SKM-1 treated with dmso at 0.1 percent for 144 hours (cell line): ENCODE data around the gene FGF14.

Source experiments
- DNase-seq: peaks from one replicate; lab custom pipeline; 2025; ENCODE audit not compliant: unreplicated experiment; lab: John Stamatoyannopoulos, UW

FGF14 gene

DNA sequence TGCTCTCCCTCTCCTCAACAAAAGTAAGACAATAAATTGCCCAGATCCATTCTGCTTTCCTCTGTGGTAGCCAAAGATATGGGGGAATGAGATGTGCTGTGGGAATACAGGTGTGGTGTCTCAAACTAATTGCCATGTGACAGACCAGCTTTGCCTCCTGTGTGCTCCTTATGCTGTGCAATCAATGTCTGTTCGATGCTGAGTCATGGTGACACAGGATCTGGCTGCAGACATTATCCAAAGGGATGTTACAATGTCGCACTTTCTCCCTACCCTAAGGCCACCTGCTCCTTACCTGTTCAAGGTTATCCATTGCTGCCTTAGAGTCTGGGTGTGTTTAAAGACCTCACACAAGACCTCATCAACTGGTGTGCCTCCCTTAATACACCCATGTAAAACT is 32.5 kb downstream of the FGF14 start:
- DNase-seq: no peak

DNA sequence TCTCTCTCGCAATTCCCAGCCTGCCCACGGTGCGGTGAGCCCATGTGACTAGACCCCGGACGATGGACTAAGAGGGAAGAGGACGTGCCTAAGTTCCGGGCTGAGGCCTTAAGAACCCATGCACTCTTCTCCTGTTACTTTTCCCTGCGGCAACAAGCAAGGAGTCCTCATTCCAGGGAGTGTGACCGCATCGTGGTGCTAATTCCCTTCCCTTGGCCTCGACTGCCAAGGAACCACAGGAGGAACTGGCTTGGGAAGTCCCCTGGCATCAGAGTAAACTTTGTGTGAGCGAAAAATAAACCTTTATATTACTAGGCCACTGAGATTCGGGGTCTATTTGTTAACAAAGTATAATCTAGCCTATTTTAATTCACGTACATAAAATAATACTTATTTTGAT is 34.0 kb downstream of the FGF14 start:
- no peak for DNase-seq

DNA sequence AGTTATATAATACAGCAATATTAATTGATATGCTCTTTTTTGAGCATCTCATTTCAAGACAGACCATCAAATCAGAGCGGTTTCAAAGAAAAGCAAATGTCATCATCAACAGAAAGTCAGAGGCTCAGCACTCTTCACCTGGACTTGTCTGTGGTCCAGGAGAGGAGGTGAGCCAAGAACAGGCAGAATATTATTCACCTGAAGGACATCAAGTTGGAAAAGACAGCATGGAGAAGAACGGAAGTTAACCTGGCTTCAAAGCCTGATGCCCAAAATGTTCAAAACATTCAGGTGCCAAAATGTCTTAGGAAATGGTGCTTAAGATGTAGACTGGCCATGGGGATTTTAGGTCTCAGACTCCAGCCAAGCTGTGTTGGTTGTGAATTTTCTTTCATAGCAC is 40.7 kb downstream of the FGF14 start:
- no peak for DNase-seq

DNA sequence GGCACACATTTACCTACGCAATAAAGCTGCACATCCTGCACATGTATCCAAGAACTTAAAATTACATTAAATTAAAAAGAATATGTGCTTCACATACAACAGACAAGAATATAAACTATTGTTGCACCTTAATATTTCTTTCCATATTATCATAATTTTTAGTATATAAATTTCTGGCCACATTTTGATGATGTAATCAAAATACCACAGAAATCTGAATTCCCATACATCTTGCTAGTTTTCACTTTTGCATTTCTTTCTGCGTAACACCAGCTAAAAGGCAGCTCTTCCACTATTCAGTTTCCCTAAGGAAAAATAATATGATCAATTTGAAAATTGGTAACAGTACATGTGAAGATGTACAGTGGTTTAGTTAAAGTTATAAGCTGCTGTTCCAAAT is 42.6 kb downstream of the FGF14 start:
- DNase-seq: no peak

DNA sequence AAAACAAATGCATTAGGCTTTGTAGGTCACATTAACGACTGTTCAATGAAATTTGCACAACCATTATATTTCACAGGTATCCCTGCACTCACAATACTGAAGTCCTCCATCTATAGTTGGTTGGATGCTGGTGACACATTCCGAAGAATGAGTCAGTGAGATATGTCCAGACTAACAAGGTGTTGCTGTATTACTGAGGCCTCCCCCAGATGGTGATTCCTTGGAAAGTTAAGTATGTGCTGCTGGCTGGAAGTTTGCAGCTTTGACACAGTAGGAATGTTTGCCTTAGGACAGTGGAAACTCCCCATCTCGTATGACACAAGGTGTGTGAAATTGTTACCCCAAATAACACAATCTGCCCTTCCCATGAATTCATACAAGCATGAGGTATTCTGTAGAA is 46.6 kb downstream of the FGF14 start:
- no peak for DNase-seq

DNA sequence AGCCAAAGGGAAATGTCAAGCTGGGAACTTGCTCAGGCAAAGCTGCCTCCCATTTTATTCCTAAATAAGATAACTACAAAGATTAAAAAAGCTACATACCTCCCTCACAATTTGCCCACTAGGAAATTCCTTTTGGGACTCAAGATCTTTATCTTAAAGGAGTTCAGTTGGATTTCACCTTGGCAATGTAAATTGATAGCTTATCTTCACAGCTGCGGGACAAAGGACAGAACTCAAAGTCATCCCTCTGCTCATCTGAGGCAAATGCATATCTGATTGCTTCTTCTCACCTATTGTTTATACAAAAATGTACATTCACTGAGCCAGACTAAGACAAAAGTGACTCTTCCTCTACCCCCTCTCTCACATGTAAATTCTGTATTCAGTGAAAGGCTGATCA is 47.8 kb downstream of the FGF14 start:
- no peak for DNase-seq

DNA sequence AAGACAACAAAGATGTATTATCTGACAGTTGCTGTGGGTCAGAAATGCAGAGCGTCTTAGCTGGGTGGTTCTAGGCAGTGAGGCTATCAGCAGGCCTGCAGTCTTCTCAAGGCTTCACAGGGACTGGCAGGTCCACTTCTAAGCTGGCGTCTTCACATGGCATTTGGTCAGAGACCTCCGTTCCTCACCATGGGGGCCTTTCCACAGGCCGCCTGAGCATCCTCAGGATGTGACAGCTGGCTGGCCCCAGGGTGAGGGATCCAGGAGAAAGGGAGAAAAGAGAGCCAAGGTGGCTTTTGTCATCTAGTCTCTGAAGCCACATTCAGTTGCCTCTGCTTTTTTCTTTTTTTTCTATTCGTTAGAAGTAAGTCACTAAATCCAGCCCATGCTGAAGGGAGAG is 50.3 kb downstream of the FGF14 start:
- DNase-seq: no peak

DNA sequence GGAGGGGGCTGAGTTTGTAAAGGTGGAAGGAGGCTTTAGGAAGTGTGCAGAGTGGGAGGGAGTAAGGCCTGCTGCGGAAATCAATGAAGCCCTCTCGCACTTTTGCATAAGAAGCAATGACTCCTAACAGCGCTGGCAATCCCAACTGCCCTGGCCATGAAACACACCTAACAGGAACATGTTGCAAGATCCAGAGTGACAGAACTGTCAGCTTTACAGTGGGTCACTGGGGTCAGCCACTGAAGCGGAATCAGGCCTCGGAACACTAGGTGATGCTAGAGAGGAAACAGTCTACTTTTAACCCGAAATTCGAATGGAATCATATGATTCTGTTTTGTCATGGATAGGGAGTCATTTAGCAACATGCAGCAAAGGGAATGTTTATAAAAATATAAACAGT is 54.4 kb downstream of the FGF14 start:
- DNase-seq: no peak

DNA sequence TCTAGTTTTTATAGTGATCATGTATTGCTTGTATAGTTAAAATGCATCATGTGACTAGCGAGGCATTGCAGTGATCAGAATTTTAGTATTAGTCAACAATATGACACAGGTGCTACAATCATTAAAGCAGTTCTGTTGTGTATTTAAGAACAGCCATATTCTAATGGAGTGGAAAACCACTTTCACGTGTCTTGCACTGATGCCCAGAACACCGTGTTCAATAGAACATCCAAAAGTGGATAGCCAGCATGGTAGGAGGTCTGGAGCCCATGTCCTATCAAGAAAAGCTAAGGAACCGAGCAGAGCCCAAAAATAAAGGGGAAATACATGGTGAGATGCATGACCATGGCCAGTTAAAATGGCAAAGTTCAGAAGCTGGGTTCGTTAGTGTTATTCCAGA is 55.1 kb downstream of the FGF14 start:
- DNase-seq: no peak

DNA sequence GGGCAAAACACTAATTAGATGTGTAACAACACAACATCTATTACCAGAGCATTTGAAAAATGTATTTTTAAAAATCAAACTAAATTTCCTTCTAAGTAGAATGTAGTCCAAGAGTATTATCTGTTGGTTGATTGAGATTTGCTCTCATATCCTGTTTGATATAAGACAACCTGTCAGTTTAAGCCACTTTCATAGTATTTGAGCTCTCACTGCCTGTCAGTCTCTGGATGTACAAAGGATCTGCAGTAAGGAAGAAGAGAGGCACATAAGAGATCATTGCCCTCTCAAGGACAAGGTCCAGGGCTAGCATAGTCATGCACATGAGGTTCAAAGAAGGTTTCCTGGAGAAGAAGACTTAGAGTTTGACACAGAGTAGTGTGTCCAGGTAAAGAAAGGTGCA is 57.4 kb downstream of the FGF14 start:
- DNase-seq: no peak

DNA sequence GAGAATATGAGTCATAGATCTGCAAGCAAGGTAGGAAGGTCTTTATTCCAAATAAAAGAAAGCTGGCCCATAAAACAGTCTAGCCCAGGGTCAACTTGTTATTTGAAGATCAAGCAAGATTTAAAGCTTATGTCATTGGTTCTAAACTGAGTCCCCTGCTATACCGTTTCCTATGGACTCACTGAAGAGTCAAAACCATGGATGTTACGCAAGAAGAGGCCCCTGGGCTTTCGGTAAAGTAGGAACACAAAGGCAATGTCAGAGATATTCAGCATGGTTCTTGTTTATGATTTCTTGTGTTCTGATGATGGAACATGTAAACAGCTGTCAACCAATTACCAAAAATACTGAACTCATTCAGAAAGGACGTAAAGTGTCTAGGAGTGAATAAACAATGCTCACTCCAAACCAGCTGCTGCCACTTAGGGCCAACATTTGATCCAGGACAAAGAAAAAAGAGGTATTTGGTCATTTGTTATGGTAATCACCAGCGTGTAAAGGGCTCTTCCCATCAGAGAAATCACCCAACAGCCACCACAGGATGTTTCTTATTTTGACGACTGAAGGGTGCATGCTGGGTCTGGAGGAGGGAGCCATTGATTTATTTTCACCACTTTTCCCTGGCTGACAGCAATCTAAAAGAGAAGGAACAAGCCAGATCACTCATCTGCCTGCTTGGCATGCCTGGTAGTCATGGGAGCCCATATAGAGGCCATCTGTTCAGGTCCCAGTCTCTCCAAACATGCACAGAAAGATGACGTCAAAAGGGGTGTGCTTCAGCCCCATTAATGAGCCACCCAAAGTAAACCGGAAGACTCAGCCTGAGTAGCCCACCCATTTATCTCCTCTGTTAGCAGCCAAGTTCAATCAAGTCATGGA is 68.3 kb downstream of the FGF14 start:
- no peak for DNase-seq

DNA sequence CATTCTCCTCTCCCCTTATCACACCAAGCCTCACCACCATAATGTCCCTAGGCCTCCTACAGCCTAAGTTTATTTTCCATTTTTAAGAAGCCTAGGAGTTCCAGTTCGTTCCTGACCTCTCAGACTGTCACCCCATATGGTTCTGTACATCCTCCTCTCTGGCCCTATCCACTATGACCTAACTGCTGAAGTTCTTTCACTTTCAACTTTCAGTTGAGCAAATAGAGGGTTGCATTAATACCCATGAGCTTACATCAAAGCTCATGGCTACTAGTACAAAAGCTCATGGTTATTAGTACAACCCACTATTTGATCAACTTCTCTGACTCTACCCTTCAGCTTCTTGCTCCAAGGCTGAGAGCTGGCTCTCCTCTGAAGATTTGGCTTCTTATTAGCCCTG is 72.9 kb downstream of the FGF14 start:
- DNase-seq: no peak

DNA sequence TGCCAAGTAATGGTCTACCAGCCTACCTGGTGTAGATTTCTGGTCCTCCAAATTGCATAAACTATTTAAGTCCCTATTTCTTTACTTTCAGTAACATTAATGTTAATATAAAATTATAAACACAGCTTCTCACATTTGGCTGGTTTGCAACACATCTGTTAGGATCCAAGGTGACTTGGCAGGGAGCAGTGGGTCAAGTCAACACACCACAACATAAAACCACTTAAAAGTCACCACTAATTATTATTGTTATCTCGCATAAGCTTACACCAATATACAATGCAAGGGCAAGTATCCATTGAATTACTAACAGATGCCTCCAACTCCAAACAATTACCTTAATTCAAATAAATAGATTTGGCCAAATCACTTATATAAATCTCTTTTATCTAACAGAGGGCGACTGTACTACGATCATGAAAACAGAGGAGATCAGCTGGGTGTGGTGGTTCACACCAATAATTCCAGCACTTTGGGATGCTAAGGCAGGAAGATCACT is 74.7 kb downstream of the FGF14 start:
- DNase-seq: no peak

DNA sequence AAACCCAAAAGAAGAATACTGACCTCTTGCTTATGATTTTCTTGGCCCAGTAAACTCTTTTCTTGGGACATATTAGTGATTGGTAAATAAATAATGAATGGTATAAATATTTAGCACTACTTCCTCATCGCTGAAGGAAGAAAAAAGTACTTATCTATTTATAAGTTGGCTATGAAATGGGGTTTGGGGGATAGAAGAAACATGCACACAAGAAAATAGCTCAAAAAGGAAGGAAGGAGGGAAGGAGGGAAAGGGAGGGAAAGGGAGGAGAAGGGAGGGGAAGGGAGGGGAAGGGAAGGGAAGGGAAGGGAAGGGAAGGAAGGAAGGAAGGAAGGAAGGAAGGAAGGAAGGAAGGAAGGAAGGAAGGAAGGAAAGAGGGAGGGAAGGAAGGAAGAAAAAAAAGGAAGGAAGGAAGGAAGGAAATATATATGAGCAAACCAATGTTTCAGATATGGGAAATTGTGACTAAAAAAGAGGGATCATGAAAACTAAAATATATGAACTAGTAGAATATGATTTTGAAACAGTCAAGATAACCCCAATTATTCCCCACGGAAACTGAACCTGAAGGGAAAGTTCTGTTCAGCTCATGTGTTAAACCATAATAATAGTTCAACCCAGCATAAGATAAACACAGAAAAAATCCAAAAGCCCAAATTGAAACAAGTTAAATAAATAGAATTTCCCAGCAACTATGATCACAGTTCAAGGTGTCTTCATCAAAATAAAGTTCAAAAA is 75.3 kb downstream of the FGF14 start:
- DNase-seq: no peak

DNA sequence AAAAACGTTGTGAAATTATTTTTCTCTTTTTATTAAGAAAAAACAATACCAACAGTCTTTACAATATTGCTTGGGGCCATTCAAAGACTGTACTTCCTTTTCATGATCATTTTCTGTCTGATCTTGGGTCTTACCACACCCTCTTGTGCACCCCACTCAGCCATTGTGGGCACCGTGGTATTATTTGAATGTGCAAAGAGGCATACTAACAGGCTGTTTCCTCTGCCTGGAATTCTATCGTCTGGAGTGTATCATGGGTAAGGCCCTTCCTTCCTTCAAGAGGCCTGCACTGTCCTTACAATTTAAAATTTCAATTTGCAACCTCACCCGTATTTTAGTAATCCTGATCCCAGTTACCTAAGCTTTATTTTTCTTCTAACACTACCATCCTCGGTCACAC is 76.5 kb downstream of the FGF14 start:
- no peak for DNase-seq

DNA sequence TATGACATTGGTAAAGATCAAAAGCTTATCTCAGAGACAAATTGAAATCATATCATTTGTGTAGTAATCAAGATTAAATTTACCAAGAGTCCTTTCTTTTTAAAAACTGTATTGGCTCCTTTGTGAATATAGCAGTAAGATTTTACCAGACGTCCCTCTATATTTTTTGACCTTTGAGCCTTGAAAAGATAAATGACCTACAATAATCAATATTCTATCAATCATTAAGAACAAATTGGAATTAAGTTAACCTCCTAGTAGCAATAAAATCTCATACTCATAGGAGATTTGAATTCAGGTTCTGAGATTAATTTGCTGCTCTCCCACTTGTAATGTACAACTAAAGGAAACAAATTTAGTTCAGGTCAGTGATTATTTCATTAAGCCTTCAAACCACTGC is 78.3 kb downstream of the FGF14 start:
- no peak for DNase-seq

DNA sequence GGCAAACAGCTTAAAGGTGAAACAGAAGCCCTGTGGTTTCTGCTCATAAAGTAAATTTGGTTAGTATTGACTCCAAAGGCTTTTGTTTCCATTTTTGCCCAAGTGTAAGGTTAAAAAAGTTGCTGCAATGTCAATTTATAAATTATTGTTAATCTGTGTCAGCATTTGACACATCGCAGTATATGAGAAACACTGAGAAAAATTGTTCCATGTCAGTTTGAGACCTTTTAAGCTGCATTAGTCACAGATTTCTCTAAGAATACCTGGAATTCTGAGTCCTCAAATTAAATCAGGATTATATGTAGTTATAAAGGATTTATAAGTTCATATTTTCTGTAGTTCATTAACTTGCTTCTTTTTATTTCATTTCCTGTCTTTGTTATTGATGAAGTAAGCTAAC is 78.8 kb downstream of the FGF14 start:
- DNase-seq: no peak

DNA sequence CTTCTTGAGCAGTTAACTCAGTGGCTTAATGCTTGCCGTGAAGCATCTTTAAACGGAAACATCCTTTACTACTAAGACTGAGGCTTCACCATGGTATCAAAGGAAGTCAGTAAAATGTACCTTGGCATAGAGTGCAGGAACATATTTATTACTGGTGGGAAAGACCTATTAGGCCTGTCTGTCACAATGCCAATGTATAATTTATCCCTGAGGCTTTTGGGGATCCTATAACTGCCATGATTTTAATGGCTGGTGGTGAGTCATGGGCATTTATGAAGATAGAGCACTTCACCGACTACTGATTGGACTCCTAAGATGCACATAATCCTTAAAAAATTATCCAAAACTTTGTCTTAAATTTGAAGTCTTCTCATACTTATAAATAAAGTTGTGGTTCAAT is 79.6 kb downstream of the FGF14 start:
- DNase-seq: no peak

DNA sequence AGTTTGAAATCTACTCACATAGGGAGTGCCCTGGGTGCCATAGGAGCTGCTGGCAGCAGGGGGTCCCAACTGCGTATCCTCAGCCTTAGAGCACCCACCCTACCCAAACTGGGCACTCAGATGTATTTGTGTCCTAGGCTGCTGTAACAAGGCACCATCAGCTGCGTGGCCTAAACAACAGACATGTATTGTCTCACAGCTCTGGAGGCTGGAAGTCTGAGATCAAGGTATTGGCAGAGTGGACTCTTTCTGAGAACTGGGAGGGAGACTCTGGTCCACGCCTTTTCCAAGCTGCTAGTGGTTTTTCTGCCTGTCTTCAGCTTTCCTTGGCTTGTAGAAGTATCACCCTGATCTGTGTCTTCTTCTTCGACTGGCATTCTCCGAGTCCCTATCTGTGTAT is 83.6 kb downstream of the FGF14 start:
- DNase-seq: no peak

DNA sequence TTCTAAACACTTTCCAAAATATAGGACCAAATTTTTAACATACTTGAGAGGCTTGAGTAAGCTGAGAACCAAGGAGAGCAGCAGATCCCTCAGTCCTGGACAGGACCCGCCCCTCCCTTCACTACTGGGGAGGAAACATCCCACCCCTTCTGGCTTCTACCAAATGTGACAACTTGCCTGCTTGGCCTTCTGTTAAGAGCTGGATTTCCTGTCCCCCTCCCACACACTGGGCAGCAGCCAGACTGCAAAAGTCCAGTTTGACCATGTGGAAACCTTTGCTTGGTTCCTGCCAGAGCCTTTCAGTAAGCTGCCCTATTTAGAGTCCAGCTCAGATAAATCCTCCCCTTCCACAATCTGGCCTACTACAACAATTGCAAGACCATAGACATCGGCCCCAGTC is 84.3 kb downstream of the FGF14 start:
- no peak for DNase-seq

DNA sequence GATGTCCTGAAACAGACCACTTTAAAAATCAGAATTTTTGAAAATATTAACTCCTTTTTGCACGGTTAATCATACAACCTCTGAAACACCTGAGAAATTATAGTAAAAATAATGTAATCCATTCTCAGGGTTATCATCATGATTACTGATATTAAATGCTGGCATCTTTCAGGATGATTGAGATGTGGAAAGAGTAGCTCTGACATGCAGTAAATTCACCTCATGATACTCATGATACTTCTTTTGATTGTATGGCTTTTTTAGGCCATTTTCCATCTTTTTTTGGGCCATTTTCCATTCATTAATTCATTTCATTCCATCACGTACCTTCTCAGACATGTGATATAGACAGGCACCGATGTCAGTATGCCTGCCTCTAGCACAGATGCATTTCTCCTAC is 85.1 kb downstream of the FGF14 start:
- no peak for DNase-seq

DNA sequence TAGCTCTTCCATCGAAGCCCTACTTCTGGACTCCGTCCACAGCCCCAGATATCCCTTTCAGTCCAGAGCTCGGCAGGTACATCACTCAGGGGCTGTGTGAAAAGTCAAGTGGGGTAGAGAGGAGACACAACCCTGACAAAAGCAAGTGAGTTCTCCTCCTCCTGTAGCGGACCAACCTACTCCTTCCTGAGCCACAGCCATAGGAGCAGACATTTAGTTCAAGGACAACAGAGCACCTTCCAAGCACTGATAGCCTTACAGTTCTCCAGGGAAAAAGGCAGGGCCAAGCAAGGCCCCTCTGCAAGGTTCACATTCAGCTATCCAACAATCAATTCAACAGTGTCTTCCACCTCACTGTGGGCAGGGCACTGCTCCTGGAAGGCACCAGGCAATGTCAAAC is 89.0 kb downstream of the FGF14 start:
- no peak for DNase-seq
